OCI-LY1 (cell line): Measurements from ENCODE around the gene F11R.

Experiments
- H2AFZ ChIP-seq: fragments of 200-600 bp; sonication (generic), shearing (Covaris generic); 2 replicates; pipeline ENCODE4 v1.6.0; 2014; ENCODE audit warnings: antibody characterized with exemption, mild to moderate bottlenecking, low read length
- H3F3A ChIP-seq: fragments of 200-600 bp; sonication (generic), shearing (Covaris generic); 2 replicates; pipeline ENCODE4 v1.6.0; 2014; ENCODE audit warnings: mild to moderate bottlenecking, antibody characterized with exemption, low read length, moderate library complexity; ENCODE audit not compliant: insufficient read depth
- H3K27ac ChIP-seq: fragments of 200-600 bp; sonication (generic); 2 replicates; pipeline ENCODE4 v1.5.1; 2014; ENCODE audit warnings: low read length, mixed run types, mild to moderate bottlenecking, low read depth; ENCODE audit not compliant: poor library complexity, severe bottlenecking
- H3K27me3 ChIP-seq: fragments of 200-600 bp; sonication (generic); 2 replicates; pipeline ENCODE4 v1.6.0; 2014; ENCODE audit warnings: antibody characterized with exemption, mild to moderate bottlenecking, low read length, moderate library complexity; ENCODE audit not compliant: insufficient read depth
- H3K36me3 ChIP-seq: fragments of 200-600 bp; sonication (generic); 2 replicates; pipeline ENCODE4 v1.6.1; 2014; ENCODE audit warnings: mild to moderate bottlenecking, antibody characterized with exemption, low read length, moderate library complexity, mixed read lengths; ENCODE audit not compliant: insufficient read depth
- H3K4me1 ChIP-seq: fragments of 200-600 bp; sonication (generic); 2 replicates; pipeline ENCODE4 v1.5.1; 2014; ENCODE audit warnings: mild to moderate bottlenecking, low read length, moderate library complexity; ENCODE audit not compliant: insufficient read depth, severe bottlenecking
- H3K4me2 ChIP-seq: fragments of 200-600 bp; sonication (generic), shearing (Covaris generic); 2 replicates; pipeline ENCODE4 v1.6.1; 2014; ENCODE audit warnings: low read length
- H3K4me3 ChIP-seq: fragments of 200-600 bp; sonication (generic); 2 replicates; pipeline ENCODE4 v1.5.1; 2014; ENCODE audit warnings: low read length, low read depth, mild to moderate bottlenecking, mixed read lengths; ENCODE audit not compliant: poor library complexity, severe bottlenecking
- H3K79me2 ChIP-seq: fragments of 200-600 bp; shearing (Covaris generic); 2 replicates; pipeline ENCODE4 v1.6.1; 2016; ENCODE audit warnings: mixed run types, low read length, mixed read lengths; ENCODE audit not compliant: insufficient read depth
- H3K9ac ChIP-seq: fragments of 200-600 bp; sonication (generic), shearing (Covaris generic); 2 replicates; pipeline ENCODE4 v1.6.1; 2014; ENCODE audit warnings: mild to moderate bottlenecking, low read length, mixed read lengths
- H3K9me2 ChIP-seq: fragments of 200-600 bp; sonication (generic), shearing (Covaris generic); 2 replicates; pipeline ENCODE4 v1.6.1; 2014; ENCODE audit warnings: low read depth, mild to moderate bottlenecking, low read length, mixed read lengths
- H3K9me3 ChIP-seq: fragments of 200-600 bp; shearing (Covaris generic); 2 replicates; pipeline ENCODE4 v1.6.1; 2014; ENCODE audit warnings: low read length, mixed read lengths
- H4K20me1 ChIP-seq: fragments of 200-600 bp; sonication (generic), shearing (Covaris generic); 2 replicates; pipeline ENCODE4 v1.6.0; 2016; ENCODE audit warnings: mild to moderate bottlenecking, low read length; ENCODE audit not compliant: insufficient read depth
- CTCF ChIP-seq: fragments of 200-600 bp; sonication (generic), shearing (Covaris generic); IDR thresholded peaks from 2 replicates; pipeline ENCODE4 v1.5.1; 2017; ENCODE audit warnings: mild to moderate bottlenecking, antibody characterized with exemption, low read length, moderate library complexity, mixed read lengths
- EZH2 ChIP-seq: fragments of 200-600 bp; sonication (generic), shearing (Covaris generic); IDR thresholded peaks from 2 replicates; pipeline ENCODE4 v1.8.0; 2017; ENCODE audit warnings: borderline replicate concordance, mixed run types, mild to moderate bottlenecking, antibody characterized with exemption, low read length, moderate library complexity, mixed read lengths

Gene F11R

DNA sequence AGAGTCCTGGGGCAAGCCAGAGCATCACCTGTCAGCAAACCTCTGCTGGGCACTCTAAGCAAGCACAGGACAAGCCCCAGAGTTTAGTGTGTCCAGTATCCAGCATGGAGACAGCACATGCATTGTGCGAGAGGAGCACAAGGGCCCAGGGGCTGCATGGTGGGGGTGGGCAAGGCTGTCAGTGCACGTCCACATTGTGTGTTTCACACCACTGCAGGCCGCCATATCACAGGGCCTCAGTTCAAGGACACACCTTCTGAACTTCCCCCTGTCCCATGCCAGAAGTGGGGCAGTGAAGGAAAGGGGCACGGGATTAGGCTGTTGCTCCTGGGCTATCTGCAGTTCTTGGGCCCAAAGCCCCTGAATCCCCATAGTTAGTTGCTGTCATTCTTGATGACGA lies 18.6 kb upstream of the F11R start:
- no peaks in the 10 kb centered on the region for H3K9me2 ChIP-seq
- no peak overlapping the region for H2AFZ ChIP-seq
- no peaks in the 10 kb centered on the region for H3K27me3 ChIP-seq
- peak overlapping the region; percentile 67 for H3K27ac ChIP-seq
- no peaks in the 10 kb centered on the region for H3F3A ChIP-seq
- H4K20me1 ChIP-seq: no peaks in the 10 kb centered on the region
- peak overlapping the region; percentile 71 for H3K4me3 ChIP-seq
- peak overlapping the region; percentile 21; the same call in 1 of the 2 replicates for H3K9ac ChIP-seq
- no peaks in the 10 kb centered on the region for H3K9me3 ChIP-seq
- peaks cover 46% of the 10 kb centered on the region for H3K36me3 ChIP-seq
- peak overlapping the region; percentile 50; the same call in 1 of the 2 replicates for H3K4me2 ChIP-seq
- H3K4me1 ChIP-seq: peaks cover 56% of the 10 kb centered on the region
- peaks cover 5% of the 10 kb centered on the region for H3K79me2 ChIP-seq
- TF ChIP-seq CTCF (no peak), EZH2 (no peak)

GRCh38 chr1:161039154-161039545 lies 18.2 kb upstream of the F11R start:
- H2AFZ ChIP-seq: no peak overlapping the region
- peaks cover 1% of the 10 kb centered on the region for H3K79me2 ChIP-seq
- H3K9me3 ChIP-seq: no peaks in the 10 kb centered on the region
- no peak for TF ChIP-seq EZH2
- no peak for TF ChIP-seq CTCF
- H3K4me3 ChIP-seq: peak overlapping the region; percentile 71
- H3K4me2 ChIP-seq: peak overlapping the region; percentile 69
- H3K9me2 ChIP-seq: no peaks in the 10 kb centered on the region
- no peaks in the 10 kb centered on the region for H4K20me1 ChIP-seq
- peaks cover 52% of the 10 kb centered on the region for H3K4me1 ChIP-seq
- no peaks in the 10 kb centered on the region for H3K27me3 ChIP-seq
- no peaks in the 10 kb centered on the region for H3F3A ChIP-seq
- H3K36me3 ChIP-seq: peaks cover 46% of the 10 kb centered on the region
- peak overlapping the region; percentile 67 for H3K27ac ChIP-seq
- peak overlapping the region; percentile 77; the same call in 1 of the 2 replicates for H3K9ac ChIP-seq

- H3K9me3 ChIP-seq: no peaks in the 10 kb centered on the region
- H3K4me2 ChIP-seq: peak within 1 kb of the TSS; percentile 69
- H3K9me2 ChIP-seq: no peaks in the 10 kb centered on the region
- TF ChIP-seq EZH2 (no peak), CTCF (no peak; the same call in 1 of the 2 replicates)
- H3K4me3 ChIP-seq: peak within 1 kb of the TSS; percentile 71
- peak within 1 kb of the TSS; percentile 67 for H3K27ac ChIP-seq
- peak within 1 kb of the TSS; percentile 77 for H3K9ac ChIP-seq
- no peaks in the 10 kb centered on the region for H4K20me1 ChIP-seq
- no peaks in the 10 kb centered on the region for H3F3A ChIP-seq
- peaks cover 48% of the 10 kb centered on the region for H3K4me1 ChIP-seq
- H3K36me3 ChIP-seq: peaks cover 46% of the 10 kb centered on the region
- no peak within 1 kb of the TSS for H2AFZ ChIP-seq
- H3K79me2 ChIP-seq: no peaks in the 10 kb centered on the region
- H3K27me3 ChIP-seq: no peaks in the 10 kb centered on the region
Measured at GRCh38 chr1:161038523-161039153, 17.7 kb upstream of the F11R start, which contains the start of gene TSTD1. Gene TSTD1 (minus strand): TSS chr1:161038964. CDS start chr1:161038889, 75 bp downstream.
